ENCODE measurements around the gene C2orf80. TPM values are rescaled to one million over a fixed set of nuclear protein-coding genes. Genes with fewer than 3 reads are reported as not detected.
A peak's percentile ranks its signal among the peaks of the same experiment; 100 is the strongest.

Gene C2orf80
- total and polyA plus RNA-seq, 2 experiments from 2014 or later = 0.92 TPM; not detected in 1

- Histone ChIP-seq H3K4me2 (no peak overlapping the region), H3K9me2 (ENCODE audit: insufficient read depth) (no peaks in the 10 kb centered on the region), H3K27me3 (ENCODE audit: insufficient read depth) (no peaks in the 10 kb centered on the region), H3K4me3 (no peak overlapping the region), H3K4me1 (ENCODE audit: insufficient read depth) (peaks cover 3% of the 10 kb centered on the region; the same call in 1 of the 2 replicates), H2AFZ (peak overlapping the region; percentile 1; the same call in 1 of the 2 replicates), H3F3A (replicated peaks; ENCODE audit: low read depth) (0 out of 2 replicates have a peak, but pooled peaks cover 3% of the 10 kb centered on the region), H3K36me3 (ENCODE audit: insufficient read depth) (no peaks in the 10 kb centered on the region), H3K27ac (ENCODE audit: low read depth) (no peak overlapping the region), H4K20me1 (replicated peaks; ENCODE audit: insufficient read depth) (no peaks in the 10 kb centered on the region), H3K79me2 (replicated peaks; ENCODE audit: insufficient read depth) (no peaks in the 10 kb centered on the region)
- H3K36me3 Mint-ChIP-seq (ENCODE audit: low read depth) = no peaks in the 10 kb centered on the region
- peaks cover 4% of the 10 kb centered on the region for H3K4me1 Mint-ChIP-seq
- ATAC-seq (peak; percentile 99), DNase-seq (ENCODE audit: low spot score) (peak; percentile 93)
- peaks cover 2% of the 10 kb centered on the region for H3K27me3 Mint-ChIP-seq (ENCODE audit: insufficient read depth, low read depth, poor library complexity)
- no peak overlapping the region for H3K4me3 Mint-ChIP-seq
- no peaks in the 10 kb centered on the region for H3K9me3 Mint-ChIP-seq
- H3K27ac Mint-ChIP-seq = no peak overlapping the region
- TF ChIP-seq EZH2phosphoT487 (IDR thresholded peaks at IDR 0.05; ENCODE audit: unreplicated experiment) (no peak), ZNF331 (CRISPR knock-in tag; IDR thresholded peaks at IDR 0.05; ENCODE audit: low read depth) (peak; percentile 70)
- TF ChIP-seq, protein P1, sequence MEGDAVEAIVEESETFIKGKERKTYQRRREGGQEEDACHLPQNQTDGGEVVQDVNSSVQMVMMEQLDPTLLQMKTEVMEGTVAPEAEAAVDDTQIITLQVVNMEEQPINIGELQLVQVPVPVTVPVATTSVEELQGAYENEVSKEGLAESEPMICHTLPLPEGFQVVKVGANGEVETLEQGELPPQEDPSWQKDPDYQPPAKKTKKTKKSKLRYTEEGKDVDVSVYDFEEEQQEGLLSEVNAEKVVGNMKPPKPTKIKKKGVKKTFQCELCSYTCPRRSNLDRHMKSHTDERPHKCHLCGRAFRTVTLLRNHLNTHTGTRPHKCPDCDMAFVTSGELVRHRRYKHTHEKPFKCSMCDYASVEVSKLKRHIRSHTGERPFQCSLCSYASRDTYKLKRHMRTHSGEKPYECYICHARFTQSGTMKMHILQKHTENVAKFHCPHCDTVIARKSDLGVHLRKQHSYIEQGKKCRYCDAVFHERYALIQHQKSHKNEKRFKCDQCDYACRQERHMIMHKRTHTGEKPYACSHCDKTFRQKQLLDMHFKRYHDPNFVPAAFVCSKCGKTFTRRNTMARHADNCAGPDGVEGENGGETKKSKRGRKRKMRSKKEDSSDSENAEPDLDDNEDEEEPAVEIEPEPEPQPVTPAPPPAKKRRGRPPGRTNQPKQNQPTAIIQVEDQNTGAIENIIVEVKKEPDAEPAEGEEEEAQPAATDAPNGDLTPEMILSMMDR (conservative IDR thresholded peaks at IDR 0.05; ENCODE audit: low read depth in 2 of 2) = peak; percentile 93 to 96
Observed at GRCh38 chr2:208175069-208175839, 14.6 kb downstream of the C2orf80 start.

DNA sequence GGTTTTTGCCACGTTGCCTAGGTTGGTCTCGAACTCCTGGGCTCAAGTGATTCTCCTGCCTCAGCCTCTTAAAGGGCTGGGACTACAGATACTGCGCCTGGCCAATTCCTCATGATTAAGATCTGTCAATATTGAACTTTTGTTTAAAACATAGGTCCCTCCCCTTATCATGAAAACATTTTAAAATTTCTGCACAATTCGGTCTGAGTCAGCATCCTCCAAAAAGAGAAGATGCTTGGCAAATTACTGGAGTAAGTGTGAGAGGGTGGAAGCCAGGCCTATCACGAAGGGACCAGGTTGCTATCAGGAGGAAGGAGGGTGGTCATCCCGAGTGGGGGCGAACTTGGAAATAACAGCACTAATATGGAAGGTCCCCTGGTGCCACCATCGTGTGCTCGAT lies 15.7 kb downstream of the C2orf80 start:
- Histone ChIP-seq H3F3A (replicated peaks; ENCODE audit: low read depth) (0 out of 2 replicates have a peak, but pooled peaks cover 3% of the 10 kb centered on the region), H3K4me3 (no peak overlapping the region), H3K79me2 (replicated peaks; ENCODE audit: insufficient read depth) (no peaks in the 10 kb centered on the region), H3K4me2 (no peak overlapping the region), H3K36me3 (ENCODE audit: insufficient read depth) (no peaks in the 10 kb centered on the region), H3K9me2 (ENCODE audit: insufficient read depth) (no peaks in the 10 kb centered on the region), H3K27ac (ENCODE audit: low read depth) (no peak overlapping the region), H3K4me1 (ENCODE audit: insufficient read depth) (peaks cover 3% of the 10 kb centered on the region; the same call in 1 of the 2 replicates), H3K27me3 (ENCODE audit: insufficient read depth) (no peaks in the 10 kb centered on the region), H2AFZ (peak overlapping the region; percentile 84), H4K20me1 (replicated peaks; ENCODE audit: insufficient read depth) (no peaks in the 10 kb centered on the region)
- H3K36me3 Mint-ChIP-seq (ENCODE audit: low read depth) = no peaks in the 10 kb centered on the region
- peaks cover 2% of the 10 kb centered on the region for H3K27me3 Mint-ChIP-seq (ENCODE audit: insufficient read depth, low read depth, poor library complexity)
- H3K4me3 Mint-ChIP-seq = no peak overlapping the region
- no peaks in the 10 kb centered on the region for H3K9me3 Mint-ChIP-seq
- DNase-seq (ENCODE audit: low spot score) (no peak), ATAC-seq (no peak)
- peaks cover 7% of the 10 kb centered on the region for H3K4me1 Mint-ChIP-seq
- H3K27ac Mint-ChIP-seq = no peak overlapping the region
- TF ChIP-seq EZH2phosphoT487 (IDR thresholded peaks at IDR 0.05; ENCODE audit: unreplicated experiment) (no peak), JUNB (IDR thresholded peaks at IDR 0.05; ENCODE audit: unreplicated experiment) (no peak), STAT1 (IDR thresholded peaks at IDR 0.05; ENCODE audit: unreplicated experiment) (no peak), POLR2AphosphoS5 (IDR thresholded peaks at IDR 0.05; ENCODE audit: low read depth) (no peak), CREB1 (CRISPR knock-in tag; IDR thresholded peaks at IDR 0.05; ENCODE audit: low read depth) (no peak), EZH2 (IDR thresholded peaks at IDR 0.05; ENCODE audit: low read depth, unreplicated experiment) (no peak)
- TF ChIP-seq, protein P2, sequence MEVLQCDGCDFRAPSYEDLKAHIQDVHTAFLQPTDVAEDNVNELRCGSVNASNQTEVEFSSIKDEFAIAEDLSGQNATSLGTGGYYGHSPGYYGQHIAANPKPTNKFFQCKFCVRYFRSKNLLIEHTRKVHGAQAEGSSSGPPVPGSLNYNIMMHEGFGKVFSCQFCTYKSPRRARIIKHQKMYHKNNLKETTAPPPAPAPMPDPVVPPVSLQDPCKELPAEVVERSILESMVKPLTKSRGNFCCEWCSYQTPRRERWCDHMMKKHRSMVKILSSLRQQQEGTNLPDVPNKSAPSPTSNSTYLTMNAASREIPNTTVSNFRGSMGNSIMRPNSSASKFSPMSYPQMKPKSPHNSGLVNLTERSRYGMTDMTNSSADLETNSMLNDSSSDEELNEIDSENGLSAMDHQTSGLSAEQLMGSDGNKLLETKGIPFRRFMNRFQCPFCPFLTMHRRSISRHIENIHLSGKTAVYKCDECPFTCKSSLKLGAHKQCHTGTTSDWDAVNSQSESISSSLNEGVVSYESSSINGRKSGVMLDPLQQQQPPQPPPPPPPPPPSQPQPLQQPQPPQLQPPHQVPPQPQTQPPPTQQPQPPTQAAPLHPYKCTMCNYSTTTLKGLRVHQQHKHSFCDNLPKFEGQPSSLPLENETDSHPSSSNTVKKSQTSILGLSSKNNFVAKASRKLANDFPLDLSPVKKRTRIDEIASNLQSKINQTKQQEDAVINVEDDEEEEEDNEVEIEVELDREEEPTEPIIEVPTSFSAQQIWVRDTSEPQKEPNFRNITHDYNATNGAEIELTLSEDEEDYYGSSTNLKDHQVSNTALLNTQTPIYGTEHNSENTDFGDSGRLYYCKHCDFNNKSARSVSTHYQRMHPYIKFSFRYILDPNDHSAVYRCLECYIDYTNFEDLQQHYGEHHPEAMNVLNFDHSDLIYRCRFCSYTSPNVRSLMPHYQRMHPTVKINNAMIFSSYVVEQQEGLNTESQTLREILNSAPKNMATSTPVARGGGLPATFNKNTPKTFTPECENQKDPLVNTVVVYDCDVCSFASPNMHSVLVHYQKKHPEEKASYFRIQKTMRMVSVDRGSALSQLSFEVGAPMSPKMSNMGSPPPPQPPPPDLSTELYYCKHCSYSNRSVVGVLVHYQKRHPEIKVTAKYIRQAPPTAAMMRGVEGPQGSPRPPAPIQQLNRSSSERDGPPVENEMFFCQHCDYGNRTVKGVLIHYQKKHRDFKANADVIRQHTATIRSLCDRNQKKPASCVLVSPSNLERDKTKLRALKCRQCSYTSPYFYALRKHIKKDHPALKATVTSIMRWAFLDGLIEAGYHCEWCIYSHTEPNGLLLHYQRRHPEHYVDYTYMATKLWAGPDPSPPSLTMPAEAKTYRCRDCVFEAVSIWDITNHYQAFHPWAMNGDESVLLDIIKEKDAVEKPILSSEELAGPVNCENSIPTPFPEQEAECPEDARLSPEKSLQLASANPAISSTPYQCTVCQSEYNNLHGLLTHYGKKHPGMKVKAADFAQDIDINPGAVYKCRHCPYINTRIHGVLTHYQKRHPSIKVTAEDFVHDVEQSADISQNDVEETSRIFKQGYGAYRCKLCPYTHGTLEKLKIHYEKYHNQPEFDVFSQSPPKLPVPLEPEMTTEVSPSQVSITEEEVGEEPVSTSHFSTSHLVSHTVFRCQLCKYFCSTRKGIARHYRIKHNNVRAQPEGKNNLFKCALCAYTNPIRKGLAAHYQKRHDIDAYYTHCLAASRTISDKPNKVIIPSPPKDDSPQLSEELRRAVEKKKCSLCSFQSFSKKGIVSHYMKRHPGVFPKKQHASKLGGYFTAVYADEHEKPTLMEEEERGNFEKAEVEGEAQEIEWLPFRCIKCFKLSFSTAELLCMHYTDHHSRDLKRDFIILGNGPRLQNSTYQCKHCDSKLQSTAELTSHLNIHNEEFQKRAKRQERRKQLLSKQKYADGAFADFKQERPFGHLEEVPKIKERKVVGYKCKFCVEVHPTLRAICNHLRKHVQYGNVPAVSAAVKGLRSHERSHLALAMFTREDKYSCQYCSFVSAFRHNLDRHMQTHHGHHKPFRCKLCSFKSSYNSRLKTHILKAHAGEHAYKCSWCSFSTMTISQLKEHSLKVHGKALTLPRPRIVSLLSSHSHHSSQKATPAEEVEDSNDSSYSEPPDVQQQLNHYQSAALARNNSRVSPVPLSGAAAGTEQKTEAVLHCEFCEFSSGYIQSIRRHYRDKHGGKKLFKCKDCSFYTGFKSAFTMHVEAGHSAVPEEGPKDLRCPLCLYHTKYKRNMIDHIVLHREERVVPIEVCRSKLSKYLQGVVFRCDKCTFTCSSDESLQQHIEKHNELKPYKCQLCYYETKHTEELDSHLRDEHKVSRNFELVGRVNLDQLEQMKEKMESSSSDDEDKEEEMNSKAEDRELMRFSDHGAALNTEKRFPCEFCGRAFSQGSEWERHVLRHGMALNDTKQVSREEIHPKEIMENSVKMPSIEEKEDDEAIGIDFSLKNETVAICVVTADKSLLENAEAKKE (CRISPR knock-in tag; IDR thresholded peaks at IDR 0.05) = no peak
- TF ChIP-seq, protein P1 (conservative IDR thresholded peaks at IDR 0.05; ENCODE audit: low read depth in 2 of 2) = no peak

All from GM23338 (cell line).